GM19193 (cell line): ENCODE data around the gene CD44.

ENCODE experiments used
- POLR2A ChIP-seq: IDR thresholded peaks from 4 replicates; pipeline ENCODE4 v1.6.1; 2011; ENCODE audit not compliant: insufficient read depth, insufficient read length; ENCODE audit errors: extremely low read depth

CD44 gene

DNA sequence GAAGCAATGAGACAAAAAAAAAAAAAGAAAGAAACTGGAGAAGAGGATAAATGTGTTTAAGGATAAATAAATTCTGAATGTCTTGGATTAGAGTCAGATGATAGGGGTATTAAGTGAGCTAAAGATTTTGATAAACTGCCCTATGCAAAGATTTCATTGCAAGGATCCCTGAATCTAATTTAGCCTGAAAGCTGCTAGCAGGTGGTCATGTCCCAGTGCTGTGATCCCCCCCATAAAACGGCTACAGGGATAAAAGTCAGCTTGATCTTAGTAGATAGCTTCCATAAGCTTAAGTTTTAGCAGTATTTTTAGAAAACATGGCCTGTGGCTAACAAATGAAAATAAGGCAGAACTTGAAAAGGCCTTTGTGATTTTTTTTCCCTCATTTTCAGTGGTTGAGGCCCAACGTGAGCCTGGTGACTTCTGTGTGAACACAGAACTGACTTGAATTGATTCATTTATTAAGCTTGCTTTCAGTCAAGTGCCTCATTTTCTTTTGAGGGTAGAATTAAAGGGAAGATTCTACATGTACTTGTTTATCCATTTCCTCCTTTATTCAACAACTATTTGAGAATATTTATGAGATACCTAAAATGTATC lies 44.5 kb downstream of the CD44 start:
- no peak for TF ChIP-seq POLR2A

- no peak for TF ChIP-seq POLR2A
Observed at GRCh38 chr11:35185696-35186095, 46.7 kb downstream of the CD44 start.

- TF ChIP-seq POLR2A, result no peak
Observed at GRCh38 chr11:35187996-35188395, 49.0 kb downstream of the CD44 start.

DNA sequence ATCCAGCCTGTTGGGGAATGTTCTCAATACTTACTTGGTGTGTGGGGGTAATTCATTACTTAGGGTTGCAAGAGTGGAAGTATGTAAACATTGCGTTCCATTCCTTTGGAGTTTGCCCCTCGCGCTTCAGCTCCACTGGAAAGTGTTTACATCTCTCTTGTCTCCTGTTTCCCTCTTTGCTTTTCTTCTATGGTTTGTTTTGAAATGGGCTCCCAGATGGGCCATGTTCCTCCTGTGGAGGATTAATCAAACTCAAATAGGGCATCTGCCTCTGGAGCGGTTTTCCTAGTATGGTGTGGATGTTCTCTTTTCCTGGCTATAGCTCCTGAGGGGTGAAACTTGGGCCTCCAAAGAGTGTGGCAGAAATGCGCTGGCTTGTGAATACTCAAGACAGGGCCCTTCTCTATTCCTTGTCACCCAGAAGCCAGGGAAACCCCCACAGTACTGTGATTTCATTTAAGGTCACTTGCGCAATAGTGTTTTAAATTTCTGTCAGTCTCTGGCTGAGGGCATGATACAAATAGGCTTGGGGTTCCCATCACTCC lies 51.9 kb downstream of the CD44 start:
- no peak for TF ChIP-seq POLR2A

DNA sequence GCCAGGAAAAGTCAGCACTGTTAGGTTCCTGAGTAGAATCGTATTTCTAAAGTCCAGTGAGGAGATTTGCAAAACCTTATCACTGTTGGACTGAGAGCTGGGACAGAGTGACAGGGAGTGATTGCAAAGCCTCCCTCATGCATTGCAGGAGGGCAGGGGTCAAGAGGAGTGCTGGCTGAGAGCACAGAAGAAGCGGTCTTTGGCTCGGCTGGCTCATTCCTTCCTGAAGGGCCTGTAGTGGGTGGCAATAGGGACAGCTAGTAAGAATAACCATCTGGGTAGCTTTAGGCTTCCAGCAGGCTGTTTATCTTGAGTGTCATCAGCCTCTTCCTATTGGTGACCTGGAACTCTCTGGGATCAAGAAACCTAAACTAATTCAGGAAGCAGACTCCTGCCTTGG lies 53.4 kb downstream of the CD44 start:
- TF ChIP-seq POLR2A, result no peak

GRCh38 chr11:35193767-35194166 lies 54.8 kb downstream of the CD44 start:
- TF ChIP-seq POLR2A, result no peak

- no peak for TF ChIP-seq POLR2A
Observed at GRCh38 chr11:35197292-35197691, 58.3 kb downstream of the CD44 start.

DNA sequence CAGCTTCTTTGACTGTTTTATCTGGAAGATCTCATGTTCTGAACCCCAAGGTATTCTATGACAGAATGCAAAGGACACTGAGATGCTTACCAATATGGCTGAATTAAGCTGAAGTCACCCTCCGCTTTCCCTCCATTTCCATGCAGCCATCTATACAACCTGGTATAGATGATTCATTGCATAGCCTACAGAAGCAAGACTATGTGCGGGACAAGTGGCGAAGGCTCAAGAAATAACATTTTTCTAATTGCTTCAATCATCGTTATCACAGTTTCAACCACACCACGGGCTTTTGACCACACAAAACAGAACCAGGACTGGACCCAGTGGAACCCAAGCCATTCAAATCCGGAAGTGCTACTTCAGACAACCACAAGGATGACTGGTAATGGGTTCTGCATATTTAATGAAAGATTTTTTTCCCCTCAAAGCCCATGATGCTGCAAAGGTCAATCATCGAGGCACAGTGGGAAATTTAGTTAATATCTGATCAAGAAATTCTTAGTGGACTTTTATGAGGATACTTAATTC lies 61.9 kb downstream of the CD44 start:
- no peak for TF ChIP-seq POLR2A

- TF ChIP-seq POLR2A, result no peak
Observed at GRCh38 chr11:35204614-35205013, 65.6 kb downstream of the CD44 start.

DNA sequence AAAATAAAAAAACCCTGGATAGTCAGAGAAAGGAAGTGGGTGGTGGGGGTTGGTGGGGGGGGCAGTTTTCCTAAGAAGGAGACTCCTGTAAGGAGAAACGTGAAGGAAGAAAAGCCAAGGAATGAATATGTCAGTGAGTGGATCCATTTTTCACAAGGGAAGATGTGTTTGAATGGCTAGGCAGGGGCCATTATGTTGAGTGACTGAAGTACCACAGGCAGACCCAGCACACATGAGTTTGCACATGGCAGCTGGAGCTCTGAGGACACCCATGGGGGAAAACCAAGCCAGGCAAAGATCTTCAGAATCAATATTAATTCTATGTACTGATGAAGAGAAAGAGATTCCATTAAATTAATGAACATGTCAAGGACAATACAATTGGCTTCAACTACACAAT lies 67.6 kb downstream of the CD44 start:
- no peak for TF ChIP-seq POLR2A

- TF ChIP-seq POLR2A, result no peak
Observed at GRCh38 chr11:35207471-35208403, 68.8 kb downstream of the CD44 start.

- no peak for TF ChIP-seq POLR2A
Observed at GRCh38 chr11:35208795-35209194, 69.8 kb downstream of the CD44 start.

DNA sequence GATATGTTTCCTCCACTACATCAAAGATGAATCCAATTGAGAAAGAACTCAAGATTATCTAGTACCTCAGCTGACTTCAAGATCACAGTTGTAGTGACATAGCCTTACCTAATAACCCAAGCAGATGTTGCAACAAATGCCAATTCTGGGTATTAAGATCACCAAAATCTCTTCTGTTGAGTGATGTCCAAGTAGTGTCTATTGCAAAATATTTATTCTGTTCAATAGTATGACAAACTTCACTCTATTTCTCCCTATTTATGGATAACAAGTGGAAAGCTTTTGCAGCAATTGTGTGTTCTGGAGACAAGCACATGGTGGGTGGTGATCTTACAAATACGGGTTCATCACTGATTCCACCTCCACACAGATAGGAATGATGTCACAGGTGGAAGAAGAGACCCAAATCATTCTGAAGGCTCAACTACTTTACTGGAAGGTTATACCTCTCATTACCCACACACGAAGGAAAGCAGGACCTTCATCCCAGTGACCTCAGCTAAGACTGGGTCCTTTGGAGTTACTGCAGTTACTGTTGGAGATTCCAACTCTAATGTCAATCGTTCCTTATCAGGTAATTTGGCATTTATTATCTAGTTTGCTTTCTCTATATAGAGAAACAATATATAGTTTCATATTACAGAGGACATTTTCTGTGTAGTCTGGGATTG lies 72.0 kb downstream of the CD44 start:
- TF ChIP-seq POLR2A, result no peak

DNA sequence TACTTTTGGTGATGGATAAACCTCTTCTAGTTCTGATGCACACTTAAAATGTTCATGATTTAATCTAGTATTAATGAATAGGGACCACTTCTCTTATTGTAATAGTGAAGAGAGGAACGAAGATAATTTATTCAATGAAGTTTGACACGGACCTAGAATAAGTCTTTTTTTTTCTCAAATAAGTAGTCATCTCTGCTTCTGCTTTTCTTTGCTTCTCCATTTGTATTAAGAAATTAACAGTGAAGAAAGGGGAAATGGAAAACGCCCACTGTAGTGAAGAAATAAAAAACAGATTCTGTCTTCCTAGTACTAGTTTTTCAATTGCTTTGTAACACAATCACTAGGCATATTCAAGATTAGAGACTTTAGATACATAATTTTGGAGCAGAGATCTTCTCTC lies 73.0 kb downstream of the CD44 start:
- TF ChIP-seq POLR2A, result no peak

DNA sequence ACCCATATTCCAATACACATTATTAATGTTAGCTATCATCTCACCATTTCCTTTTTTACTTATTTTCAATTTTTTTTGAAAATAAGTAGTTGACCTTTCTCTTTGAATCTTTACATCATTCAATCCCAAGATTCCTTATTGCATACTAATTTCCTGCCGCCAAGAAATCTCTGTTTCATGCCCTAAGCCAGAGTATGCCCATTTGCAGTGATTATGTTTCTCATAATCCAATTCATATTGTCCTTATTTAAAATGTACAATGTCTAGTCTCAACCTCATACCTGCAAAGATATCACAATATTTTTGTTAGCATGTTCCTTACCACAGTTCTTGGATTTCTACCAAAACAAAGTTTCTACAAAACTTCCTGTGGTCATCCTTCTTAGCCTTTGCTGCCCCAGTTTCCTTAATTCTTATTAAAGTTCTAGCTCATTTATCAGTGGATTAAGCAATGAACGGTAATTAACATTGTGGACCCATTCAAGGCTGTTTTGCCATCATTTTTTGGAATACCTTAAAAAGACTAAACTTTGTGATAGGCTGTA lies 75.3 kb downstream of the CD44 start:
- no peak for TF ChIP-seq POLR2A

- no peak for TF ChIP-seq POLR2A
Observed at GRCh38 chr11:35214792-35215193, 75.8 kb downstream of the CD44 start.

DNA sequence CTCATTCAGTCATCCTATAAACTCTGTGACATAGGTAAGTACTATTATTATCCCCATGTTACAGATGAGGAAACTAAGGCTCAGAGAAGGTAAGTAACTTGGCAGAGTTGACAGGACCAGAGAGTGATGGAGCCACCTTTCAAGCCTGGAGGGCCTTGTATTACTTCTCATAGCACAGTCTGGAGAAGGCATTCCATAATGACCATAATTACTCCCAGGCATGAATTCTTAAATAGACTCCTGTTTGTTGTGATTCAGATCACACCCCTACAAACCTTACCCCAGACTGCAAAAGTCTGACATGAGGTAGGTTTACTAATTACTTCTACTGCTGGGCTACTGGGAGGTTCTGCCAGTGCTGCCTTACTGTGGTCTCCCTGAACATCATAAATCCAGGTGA lies 77.0 kb downstream of the CD44 start:
- TF ChIP-seq POLR2A, result no peak
